Fibroblast of the conjunctiva (primary cell): ENCODE data around the gene CADPS.

Source experiments
- DNase-seq: peaks from one replicate; pipeline ENCODE4 v3.0.0-alpha.2; 2010; ENCODE audit warnings: low read depth

The CADPS gene

DNA sequence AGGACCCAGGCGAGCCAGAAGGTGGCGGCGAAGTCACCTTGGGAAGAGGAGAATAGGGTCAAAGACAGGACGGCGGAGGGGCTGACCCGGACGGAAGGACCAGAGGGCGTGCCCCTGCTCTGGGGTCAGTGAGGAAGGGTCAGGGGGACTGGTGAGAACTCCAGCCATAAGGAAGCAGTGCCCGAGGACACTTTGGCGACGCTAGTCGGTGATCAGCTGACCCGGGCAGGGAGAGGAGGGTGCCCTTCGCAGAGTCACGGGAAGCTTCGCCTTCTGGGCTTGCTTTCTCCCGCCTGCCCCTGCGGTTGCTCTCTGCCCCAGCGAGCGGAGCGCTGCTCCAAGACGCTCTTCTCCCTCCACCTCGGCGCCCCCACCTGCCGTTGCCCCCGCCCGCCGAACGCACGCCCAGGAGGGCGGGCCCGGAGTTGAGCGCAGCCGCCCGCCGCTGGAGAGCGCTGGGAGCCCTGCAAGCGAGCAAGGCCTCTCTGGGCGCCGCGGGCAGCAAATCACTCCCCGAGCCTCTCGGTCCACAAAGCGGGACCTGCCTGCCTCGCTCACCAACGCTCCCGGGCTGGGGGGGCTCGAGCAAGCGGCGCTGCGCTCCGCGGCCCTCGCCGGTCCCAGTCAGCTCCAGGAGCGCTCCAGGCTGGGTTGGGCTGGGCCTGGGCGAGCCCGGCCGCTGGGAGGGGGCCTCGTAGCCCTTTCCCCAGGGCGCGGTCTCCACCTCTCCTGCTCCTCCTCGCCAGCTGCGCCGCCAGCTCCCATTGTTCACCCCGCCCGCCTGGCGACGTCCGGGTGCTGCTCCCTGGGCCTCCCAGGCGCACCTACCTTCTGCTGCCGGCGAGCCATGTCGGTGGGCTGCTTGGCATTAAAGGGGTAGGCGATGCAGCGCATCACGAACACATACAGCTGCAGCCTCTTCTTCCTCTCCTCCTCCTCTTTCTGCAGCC is 1.2 kb downstream of the CADPS start:
- DNase-seq: no peak

DNA sequence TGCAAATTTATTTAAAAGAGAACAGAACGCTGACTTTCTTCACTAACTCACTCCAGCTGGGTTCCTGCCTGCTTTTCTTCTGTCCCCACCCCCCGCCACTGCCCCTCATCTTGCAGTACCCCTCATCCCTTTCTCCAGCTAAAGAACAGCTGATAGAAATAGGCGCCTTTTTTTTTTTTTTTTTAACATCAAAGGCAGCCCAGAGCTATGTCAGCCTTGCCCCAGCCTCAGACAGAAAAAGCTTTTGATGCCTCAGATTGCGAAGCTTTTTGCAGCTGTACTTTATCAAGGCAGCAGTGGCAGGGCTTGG is 1.8 kb downstream of the CADPS start:
- no peak for DNase-seq

- DNase-seq: no peak
Observed at GRCh38 chr3:62872318-62872717, 2.9 kb downstream of the CADPS start.

DNA sequence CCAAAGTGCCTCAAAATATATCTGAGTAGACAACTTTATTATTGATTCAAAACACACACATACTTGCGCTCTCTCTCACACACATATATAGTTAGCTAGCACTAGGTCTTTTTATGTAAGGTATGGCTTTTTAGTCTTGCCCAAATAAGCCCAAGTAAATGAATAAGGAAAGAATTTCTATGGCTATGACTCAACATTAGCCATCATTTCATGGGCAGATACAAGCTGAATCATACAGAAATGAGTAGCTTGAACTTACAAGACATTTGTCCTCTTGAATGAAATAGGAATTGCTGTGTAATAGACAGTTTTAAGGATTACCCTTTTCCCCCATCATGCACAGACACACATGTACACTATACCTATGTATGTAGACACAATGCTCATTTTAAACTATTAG is 4.9 kb downstream of the CADPS start:
- DNase-seq: no peak

DNA sequence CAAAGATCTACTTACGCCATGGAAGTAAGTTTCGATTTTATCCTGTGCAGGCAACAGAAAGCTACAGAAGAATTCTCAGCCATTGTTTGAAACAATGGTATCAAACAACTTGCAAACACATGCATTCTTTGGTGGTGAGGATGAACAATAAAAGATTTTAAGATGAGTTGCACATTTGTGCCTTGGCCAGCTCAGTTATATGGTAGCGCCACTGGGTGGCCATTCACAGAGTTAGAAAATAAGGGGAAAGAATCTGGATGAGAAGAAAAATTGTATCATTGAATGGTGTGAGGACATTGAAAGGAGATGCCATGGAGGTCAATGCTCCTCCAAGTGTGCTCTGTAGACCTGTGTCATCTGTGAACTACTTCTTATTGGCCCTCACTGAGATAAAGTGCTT is 11.6 kb downstream of the CADPS start:
- no peak for DNase-seq

- no peak for DNase-seq
Observed at GRCh38 chr3:62859203-62859791, 15.9 kb downstream of the CADPS start.

DNA sequence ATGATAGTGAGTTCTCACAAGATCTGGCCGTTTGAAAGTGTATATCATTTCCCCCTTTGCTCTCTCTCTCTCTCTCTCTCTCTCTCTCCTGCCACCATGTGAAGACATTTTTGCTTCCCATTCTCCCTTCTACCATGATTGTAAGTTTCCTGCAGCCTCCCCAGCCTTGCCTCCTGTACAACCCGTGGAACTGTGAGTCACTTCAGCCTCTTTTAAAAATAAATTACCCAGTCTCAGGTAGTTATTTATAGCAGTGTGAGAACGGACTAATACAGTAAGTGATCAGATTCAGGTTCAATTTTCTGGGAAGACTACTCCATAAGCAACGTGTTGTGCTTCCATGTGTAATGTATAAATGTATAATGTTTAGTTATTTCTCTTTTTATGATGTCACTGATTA is 29.2 kb downstream of the CADPS start:
- no peak for DNase-seq

GRCh38 chr3:62843508-62843907 is 31.7 kb downstream of the CADPS start:
- no peak for DNase-seq

- DNase-seq: no peak
Observed at GRCh38 chr3:62839748-62840147, 35.5 kb downstream of the CADPS start.

DNA sequence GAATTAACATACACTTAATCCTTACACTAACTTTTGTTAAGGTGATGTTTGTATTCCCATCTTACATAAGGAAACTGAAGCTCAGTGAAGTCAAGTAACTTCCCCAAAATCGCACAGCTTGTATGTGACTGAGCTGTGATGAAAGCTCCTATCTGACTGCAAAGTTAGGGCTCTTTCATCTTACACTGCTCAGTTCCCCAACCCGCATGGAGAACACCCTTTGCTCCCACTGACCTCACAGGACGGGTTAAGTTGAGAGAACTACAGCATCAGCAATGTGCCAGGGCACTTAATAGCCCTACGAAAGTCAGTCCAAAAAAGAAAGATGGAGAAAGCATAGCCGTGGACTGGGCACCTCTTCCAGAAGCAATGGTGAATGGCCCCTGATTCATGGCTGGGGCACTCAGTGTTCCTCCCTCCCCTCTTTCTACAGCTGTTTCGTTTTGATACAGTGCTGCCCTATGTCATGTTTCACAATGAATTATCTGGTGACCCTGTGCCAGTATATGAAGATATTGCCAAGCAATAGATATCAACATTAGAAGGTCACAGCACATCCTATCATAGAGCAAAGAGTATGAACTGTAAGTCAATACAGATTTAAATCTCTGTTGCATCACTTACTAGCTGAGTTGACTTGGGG is 38.0 kb downstream of the CADPS start:
- DNase-seq: no peak

DNA sequence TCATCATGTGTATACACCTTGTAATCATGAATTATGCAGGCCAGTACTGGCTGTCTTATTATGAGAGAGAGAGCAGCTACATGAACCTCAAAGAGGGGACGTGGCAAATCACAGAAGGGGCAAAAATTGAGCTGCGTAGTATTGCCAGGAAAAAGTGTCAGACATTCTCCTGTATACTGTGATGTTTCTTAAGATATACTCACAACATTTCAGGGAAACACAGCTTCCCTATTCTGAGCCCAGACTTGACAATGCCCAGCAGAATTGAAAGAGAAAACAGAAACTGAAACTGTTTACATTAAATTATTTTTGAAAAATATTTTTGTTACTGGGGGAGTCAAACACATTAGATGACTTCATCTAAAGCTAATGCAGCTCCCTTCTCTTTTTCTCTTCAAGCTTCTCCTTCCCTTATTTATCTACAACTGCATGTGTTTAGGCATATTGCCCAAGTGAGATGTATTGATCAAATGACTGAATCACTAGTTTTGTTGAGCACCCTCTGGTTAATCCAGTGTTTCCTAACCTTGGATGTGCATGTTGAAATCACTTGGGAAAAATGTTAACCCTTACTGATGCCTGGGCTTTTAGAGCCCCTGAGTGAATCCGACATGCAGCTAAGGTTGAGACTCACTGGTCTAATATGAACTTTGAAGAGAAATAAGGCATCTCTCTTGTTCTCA is 39.5 kb downstream of the CADPS start:
- no peak for DNase-seq

GRCh38 chr3:62833538-62833937 is 41.7 kb downstream of the CADPS start:
- no peak for DNase-seq

GRCh38 chr3:62832553-62832952 is 42.7 kb downstream of the CADPS start:
- DNase-seq: no peak

GRCh38 chr3:62830727-62831322 is 44.4 kb downstream of the CADPS start:
- DNase-seq: no peak

DNA sequence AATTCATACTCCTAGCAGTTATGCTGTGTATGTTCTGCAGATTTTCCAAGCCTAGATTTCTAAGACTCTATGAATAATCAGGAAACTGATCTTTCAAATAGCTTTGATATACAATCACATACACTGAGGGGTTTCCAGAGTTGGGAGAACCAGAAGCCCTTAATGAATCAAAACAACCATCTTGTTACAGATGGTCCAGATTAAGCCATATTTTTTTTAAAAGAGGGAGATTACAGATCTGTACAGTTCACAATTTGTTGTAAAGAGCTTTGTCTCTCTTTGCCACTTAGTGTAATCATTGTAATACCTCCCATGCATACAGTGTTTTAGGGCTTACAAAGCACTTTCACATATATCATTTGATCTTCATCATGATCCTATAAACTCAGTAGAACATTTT is 47.7 kb downstream of the CADPS start:
- no peak for DNase-seq

DNA sequence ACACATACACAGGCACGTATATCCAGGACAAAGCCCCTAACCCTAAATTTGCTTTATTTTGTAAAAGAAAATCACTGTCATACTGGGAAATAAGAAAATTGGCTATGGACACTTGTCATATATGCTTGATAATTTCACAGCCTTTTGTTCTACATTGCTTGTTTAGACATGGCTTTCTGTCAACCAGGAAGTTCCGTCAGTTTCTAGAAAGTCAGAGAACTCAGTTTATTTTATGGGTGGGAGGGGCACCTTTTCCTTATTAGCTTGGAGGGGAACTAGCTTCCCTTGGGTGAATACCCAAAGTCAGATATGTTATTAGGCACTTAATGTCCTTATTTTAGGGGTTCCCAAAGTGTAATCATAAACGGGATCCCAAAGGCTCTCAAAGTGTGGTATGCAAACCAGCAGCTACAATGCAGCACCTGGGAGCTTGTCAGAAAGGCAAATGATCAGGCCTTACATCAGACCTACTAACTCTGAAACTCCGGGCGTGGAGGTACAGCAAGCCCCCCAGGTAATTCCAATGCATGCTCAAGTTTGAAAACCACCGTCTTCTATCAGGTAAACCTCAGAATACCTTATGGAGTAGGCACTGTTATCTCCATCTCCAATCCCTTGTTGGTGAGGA is 50.1 kb downstream of the CADPS start:
- no peak for DNase-seq

DNA sequence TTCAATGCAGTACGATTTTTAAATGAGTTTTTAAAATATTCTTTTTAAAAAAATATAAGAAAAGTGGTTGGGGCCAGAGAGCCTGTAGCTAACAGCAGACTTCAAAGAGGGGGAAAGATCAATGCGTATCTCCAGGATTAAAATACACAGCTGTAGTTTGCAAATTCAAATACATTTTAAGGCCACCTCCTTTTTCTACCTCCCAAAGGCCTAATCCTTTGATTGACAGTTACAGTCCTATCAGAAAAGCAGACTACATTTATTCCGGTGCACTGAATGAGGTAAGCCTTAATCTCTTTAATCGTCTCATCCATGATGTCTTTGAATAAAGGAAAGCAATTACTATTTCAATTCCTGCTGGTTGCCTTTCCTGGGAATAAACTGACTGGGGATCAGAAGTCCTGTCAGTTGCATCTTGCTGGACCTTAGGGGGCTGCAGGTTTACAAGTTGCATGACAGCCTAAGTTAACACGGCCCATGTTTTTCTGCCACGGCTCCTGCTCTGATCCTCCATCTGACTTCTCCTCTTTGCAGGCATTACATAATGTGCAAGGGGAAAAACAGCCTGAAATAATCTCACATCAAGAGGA is 51.7 kb downstream of the CADPS start:
- no peak for DNase-seq

DNA sequence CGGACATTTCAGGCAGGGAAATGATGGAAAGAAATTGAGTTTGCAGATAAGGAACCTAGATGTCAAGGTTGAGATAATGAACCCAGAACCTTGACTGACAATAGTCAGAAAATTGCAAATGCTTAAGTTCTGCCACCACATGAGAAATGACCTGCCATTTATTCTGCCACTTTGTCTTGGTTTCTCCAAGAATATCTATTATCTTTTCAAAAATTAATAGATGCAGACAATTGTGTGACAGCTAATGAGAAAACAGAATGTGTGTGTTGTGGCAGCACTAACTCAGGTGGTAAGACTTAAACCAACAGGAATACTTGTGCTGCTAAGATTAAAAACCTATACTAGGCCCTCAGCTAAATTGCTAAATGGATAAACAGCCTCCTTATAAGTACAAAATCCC is 52.3 kb downstream of the CADPS start:
- DNase-seq: no peak

DNA sequence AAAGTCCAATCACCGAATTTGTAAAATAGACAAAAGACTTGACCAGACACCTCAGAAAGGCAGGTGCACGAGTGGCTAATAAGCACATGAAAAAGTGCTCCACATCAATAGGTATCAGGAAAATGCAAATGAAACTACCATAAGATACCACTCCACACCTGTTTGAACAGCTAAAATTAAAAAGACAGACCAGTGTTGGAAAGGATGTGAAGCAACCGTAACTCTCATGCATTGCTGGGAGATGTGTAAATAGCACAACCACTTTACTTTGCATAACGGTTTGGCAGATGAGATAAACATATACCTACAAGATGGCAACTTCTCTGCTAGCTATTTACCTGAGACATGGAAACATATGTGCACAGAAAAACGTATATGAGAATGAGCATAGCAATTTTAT is 56.9 kb downstream of the CADPS start:
- DNase-seq: no peak

DNA sequence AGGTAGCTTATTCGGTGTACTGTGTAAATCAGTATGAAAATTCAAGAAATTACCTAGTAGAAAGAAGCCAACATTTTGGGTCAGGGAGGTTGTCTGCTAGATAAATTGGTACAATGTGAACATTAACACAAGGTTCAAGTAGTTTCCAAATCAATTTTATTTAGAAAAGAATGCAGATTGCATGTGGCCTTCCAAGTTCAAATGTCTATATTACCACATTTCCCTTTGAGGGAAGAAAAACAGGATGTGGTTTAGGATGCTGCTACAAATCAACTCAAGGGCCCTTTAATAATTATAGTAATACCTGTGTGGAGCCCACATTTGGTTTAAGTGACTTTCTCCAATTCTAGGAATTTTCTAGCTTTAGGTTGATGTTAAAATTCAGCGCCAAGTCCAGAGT is 57.5 kb downstream of the CADPS start:
- no peak for DNase-seq

DNA sequence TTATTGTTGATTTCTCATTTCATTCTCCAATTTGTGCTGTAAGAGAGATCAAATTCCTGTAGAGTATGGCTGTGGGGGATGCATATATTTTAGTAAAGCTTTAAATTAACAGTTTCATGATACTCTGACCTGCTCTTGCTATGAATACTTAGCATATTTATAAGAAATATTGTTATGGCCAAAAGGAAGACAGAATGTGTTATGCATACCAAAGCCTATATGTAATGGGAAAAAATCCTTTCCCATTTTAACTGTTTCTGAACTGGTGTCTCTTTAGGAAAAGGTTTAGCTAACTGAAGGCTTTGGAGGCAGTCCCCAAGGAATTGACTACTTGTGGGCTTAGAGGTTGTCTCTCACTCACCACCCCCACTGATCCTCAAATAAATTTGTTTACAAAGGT is 59.2 kb downstream of the CADPS start:
- no peak for DNase-seq

DNA sequence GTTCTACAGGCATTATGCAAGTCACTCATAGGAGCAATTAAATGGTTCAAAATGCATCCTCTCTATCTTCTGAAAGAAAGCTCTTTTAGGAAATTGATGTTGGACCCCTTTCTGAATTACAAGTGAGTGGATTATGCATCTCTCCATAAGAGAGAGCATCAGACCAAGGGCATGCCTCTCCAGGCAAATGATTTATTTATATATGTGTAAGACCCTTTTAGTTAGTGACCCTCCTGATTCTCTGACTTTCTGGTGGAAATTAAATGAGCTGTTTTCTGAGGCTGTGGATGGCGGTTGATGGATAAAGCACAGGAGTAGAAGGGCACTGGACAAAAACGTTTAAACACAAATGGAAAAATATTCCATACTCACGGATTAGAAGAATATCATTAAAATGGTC is 62.6 kb downstream of the CADPS start:
- DNase-seq: no peak
